ENCODE results near the gene VIP.

GRCh38 chr6:152748843-152749242, 1.8 kb upstream of the VIP start:
- no peak for TF ChIP-seq POLR2AphosphoS5 (IDR thresholded peaks at IDR 0.05)
- TF ChIP-seq POLR2A (IDR thresholded peaks at IDR 0.05), result no peak
- no peak for TF ChIP-seq CTCF (IDR thresholded peaks at IDR 0.05)
- TF ChIP-seq EP300 (IDR thresholded peaks at IDR 0.05), result no peak
